ENCODE measurements around the gene TMEM132C. TPM values are rescaled to one million over a fixed set of nuclear protein-coding genes. Genes with fewer than 3 reads are reported as not detected.
"Not testable (repeated sequence)": the region's sequence is repeated elsewhere in the genome, so short reads cannot be mapped to it uniquely, and the experiment has no call there.

Gene TMEM132C
- total RNA-seq, 1 experiment from 2014 or later, result 0.14 TPM

GRCh38 chr12:128581321-128581761, 314.4 kb downstream of the TMEM132C start:
- DNase-seq, result no peak
- H3K36me3 ChIP-seq (replicated peaks; ENCODE audit: control insufficient read depth, insufficient read depth, low read length), result no peaks in the 10 kb centered on the region
- H3K27me3 ChIP-seq (ENCODE audit: control insufficient read depth, insufficient read depth, low read length), result no peaks in the 10 kb centered on the region
- no peak overlapping the region for H3K4me3 ChIP-seq (ENCODE audit: insufficient read depth, low read depth, low read length)

GRCh38 chr12:128583453-128583852, 316.5 kb downstream of the TMEM132C start:
- peak; percentile 87 for DNase-seq
- H3K4me3 ChIP-seq (ENCODE audit: insufficient read depth, low read depth, low read length), result no peak overlapping the region
- H3K27me3 ChIP-seq (ENCODE audit: control insufficient read depth, insufficient read depth, low read length), result no peaks in the 10 kb centered on the region
- H3K36me3 ChIP-seq (replicated peaks; ENCODE audit: control insufficient read depth, insufficient read depth, low read length), result no peaks in the 10 kb centered on the region

GRCh38 chr12:128586451-128587029, 319.6 kb downstream of the TMEM132C start:
- Histone ChIP-seq H3K36me3 (replicated peaks; ENCODE audit: control insufficient read depth, insufficient read depth, low read length) (no peaks in the 10 kb centered on the region), H3K4me3 (ENCODE audit: insufficient read depth, low read depth, low read length) (no peak overlapping the region), H3K27me3 (ENCODE audit: control insufficient read depth, insufficient read depth, low read length) (no peaks in the 10 kb centered on the region)
- no peak for DNase-seq

DNA sequence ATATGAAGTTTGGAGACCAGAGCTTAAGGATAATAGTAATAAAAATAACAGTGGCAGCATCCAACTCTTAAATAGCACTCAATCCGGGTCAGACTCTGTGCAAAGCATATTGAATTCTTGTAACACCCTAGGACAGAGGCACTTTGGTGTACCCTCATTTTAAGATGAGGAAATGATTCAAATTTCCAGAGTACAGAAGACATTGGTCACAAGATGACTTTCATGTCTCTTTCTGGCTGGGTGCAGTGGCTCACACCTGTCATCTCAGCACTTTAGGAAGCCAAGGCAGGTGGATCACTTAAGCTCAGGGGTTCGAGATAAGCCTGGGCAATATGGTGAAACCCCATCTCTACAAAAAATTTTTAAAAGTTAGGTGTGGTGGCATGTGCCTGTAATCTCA, 320.9 kb downstream of the TMEM132C start:
- H3K27me3 ChIP-seq (ENCODE audit: control insufficient read depth, insufficient read depth, low read length), result no peaks in the 10 kb centered on the region
- H3K4me3 ChIP-seq (ENCODE audit: insufficient read depth, low read depth, low read length), result no peak overlapping the region
- no peak for DNase-seq
- H3K36me3 ChIP-seq (replicated peaks; ENCODE audit: control insufficient read depth, insufficient read depth, low read length), result no peaks in the 10 kb centered on the region

- no peaks in the 10 kb centered on the region; the same call in 1 of the 2 replicates for H3K27me3 ChIP-seq (ENCODE audit: control insufficient read depth, insufficient read depth, low read length)
- no peaks in the 10 kb centered on the region for H3K36me3 ChIP-seq (replicated peaks; ENCODE audit: control insufficient read depth, insufficient read depth, low read length)
- no peak for DNase-seq
- H3K4me3 ChIP-seq (ENCODE audit: insufficient read depth, low read depth, low read length), result no peak overlapping the region
These were observed 325.3 kb downstream of the TMEM132C start for GRCh38 chr12:128592220-128592744.

- no peaks in the 10 kb centered on the region for H3K36me3 ChIP-seq (replicated peaks; ENCODE audit: control insufficient read depth, insufficient read depth, low read length)
- H3K4me3 ChIP-seq (ENCODE audit: insufficient read depth, low read depth, low read length), result no peak overlapping the region
- DNase-seq, result no peak
- no peaks in the 10 kb centered on the region; the same call in 1 of the 2 replicates for H3K27me3 ChIP-seq (ENCODE audit: control insufficient read depth, insufficient read depth, low read length)
These were observed 327.6 kb downstream of the TMEM132C start for GRCh38 chr12:128594521-128594920.

DNA sequence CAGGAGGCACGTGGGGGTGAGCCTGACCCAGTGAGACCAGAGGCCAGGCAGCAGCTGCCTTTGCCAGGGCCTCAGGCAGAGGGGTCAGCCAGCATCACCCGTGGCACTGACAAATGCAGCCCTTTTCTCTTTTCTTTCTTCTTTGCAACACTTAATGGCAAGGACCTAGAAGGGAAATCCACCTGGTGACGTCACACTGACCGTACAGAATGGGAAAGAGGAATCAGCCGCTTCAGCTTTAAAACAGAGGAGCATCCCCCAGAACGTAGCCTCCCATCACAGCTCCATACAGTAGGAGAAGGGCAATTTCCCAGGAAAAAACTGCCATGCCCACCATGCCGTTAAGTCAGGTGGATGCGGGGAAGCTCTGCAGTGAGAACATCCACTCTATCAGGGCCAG, 328.6 kb downstream of the TMEM132C start:
- H3K36me3 ChIP-seq (replicated peaks; ENCODE audit: control insufficient read depth, insufficient read depth, low read length), result no peaks in the 10 kb centered on the region
- H3K27me3 ChIP-seq (ENCODE audit: control insufficient read depth, insufficient read depth, low read length), result no peaks in the 10 kb centered on the region; the same call in 1 of the 2 replicates
- no peak for DNase-seq

GRCh38 chr12:128600886-128601285, 333.9 kb downstream of the TMEM132C start:
- H3K4me3 ChIP-seq (ENCODE audit: insufficient read depth, low read depth, low read length), result no peak overlapping the region
- no peak for DNase-seq
- H3K36me3 ChIP-seq (replicated peaks; ENCODE audit: control insufficient read depth, insufficient read depth, low read length), result no peaks in the 10 kb centered on the region
- H3K27me3 ChIP-seq (ENCODE audit: control insufficient read depth, insufficient read depth, low read length), result no peaks in the 10 kb centered on the region

More for the DNA sequence above, 328.6 kb downstream of the TMEM132C start:
- H3K4me3 ChIP-seq (ENCODE audit: insufficient read depth, low read depth, low read length), result no peak overlapping the region

DNA sequence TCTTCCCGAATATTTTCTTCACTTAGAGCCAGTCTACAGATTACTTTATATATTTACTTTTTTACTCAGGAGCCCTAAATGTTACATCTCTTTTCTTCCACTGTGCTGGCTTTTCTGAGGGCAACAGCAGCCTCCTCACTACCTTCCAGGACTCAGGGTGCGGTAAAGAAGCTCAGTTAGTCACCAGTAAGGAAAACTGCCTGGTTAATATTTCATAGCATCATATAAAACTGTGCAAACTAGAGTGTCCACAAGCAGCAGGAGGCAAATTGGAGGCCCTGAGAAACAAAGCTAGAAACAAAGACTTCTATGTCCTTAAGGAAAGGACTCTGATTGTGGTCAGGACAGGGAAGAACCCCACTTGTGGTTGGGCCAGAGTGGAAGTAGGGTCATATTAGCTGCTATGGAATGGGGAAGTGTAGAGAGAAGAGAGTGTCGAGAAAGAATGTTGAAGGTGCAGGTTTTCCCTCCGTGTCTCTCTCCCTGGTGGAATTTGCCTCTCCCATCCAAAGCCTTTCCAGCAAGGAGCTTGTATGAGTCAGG, 336.7 kb downstream of the TMEM132C start:
- no peaks in the 10 kb centered on the region for H3K36me3 ChIP-seq (replicated peaks; ENCODE audit: control insufficient read depth, insufficient read depth, low read length)
- H3K27me3 ChIP-seq (ENCODE audit: control insufficient read depth, insufficient read depth, low read length), result no peaks in the 10 kb centered on the region
- no peak overlapping the region for H3K4me3 ChIP-seq (ENCODE audit: insufficient read depth, low read depth, low read length)
- no peak for DNase-seq

- H3K36me3 ChIP-seq (replicated peaks; ENCODE audit: control insufficient read depth, insufficient read depth, low read length), result not testable (repeated sequence)
These were observed 337.2 kb downstream of the TMEM132C start for GRCh38 chr12:128604219-128604618.

GRCh38 chr12:128606051-128606450, 339.1 kb downstream of the TMEM132C start:
- Histone ChIP-seq H3K36me3 (replicated peaks; ENCODE audit: control insufficient read depth, insufficient read depth, low read length) (no peaks in the 10 kb centered on the region), H3K4me3 (ENCODE audit: insufficient read depth, low read depth, low read length) (no peak overlapping the region), H3K27me3 (ENCODE audit: control insufficient read depth, insufficient read depth, low read length) (no peaks in the 10 kb centered on the region)
- no peak for DNase-seq

More at GRCh38 chr12:128604219-128604618, 337.2 kb downstream of the TMEM132C start:
- not testable (repeated sequence) for H3K27me3 ChIP-seq (ENCODE audit: control insufficient read depth, insufficient read depth, low read length); H3K4me3 ChIP-seq (ENCODE audit: insufficient read depth, low read depth, low read length); DNase-seq

DNA sequence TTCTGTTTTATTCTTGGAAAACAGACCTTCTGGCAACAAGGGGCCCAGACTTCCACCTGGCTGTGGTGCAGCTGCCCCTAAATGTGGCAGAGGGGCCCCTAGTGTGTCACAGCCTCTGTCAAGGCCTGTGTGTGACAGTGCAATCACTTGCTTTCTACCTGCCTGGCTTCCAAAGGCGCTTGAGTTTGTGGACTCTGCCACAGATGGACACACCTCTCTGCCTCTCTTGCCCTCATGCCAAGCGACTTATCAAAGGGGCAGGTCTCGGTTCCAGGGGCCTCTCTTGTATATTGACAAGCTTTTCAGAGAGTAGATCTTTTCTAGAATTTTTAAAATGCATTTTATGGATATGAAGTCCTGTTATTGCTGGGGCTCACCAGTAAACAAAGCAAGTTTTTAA, 339.6 kb downstream of the TMEM132C start:
- Histone ChIP-seq H3K27me3 (ENCODE audit: control insufficient read depth, insufficient read depth, low read length) (no peaks in the 10 kb centered on the region), H3K4me3 (ENCODE audit: insufficient read depth, low read depth, low read length) (no peak overlapping the region), H3K36me3 (replicated peaks; ENCODE audit: control insufficient read depth, insufficient read depth, low read length) (no peaks in the 10 kb centered on the region)
- no peak for DNase-seq

GRCh38 chr12:128606970-128607369, 340.0 kb downstream of the TMEM132C start:
- H3K27me3 ChIP-seq (ENCODE audit: control insufficient read depth, insufficient read depth, low read length), result no peaks in the 10 kb centered on the region
- H3K36me3 ChIP-seq (replicated peaks; ENCODE audit: control insufficient read depth, insufficient read depth, low read length), result no peaks in the 10 kb centered on the region

GRCh38 chr12:128607641-128608040, 340.7 kb downstream of the TMEM132C start:
- no peaks in the 10 kb centered on the region for H3K27me3 ChIP-seq (ENCODE audit: control insufficient read depth, insufficient read depth, low read length)
- no peak overlapping the region for H3K4me3 ChIP-seq (ENCODE audit: insufficient read depth, low read depth, low read length)
- DNase-seq, result no peak

More at GRCh38 chr12:128606970-128607369, 340.0 kb downstream of the TMEM132C start:
- no peak for DNase-seq
- no peak overlapping the region for H3K4me3 ChIP-seq (ENCODE audit: insufficient read depth, low read depth, low read length)

GRCh38 chr12:128609861-128610260, 342.9 kb downstream of the TMEM132C start:
- Histone ChIP-seq H3K4me3 (ENCODE audit: insufficient read depth, low read depth, low read length) (no peak overlapping the region), H3K27me3 (ENCODE audit: control insufficient read depth, insufficient read depth, low read length) (no peaks in the 10 kb centered on the region), H3K36me3 (replicated peaks; ENCODE audit: control insufficient read depth, insufficient read depth, low read length) (no peaks in the 10 kb centered on the region)
- DNase-seq, result peak; percentile 71

More at GRCh38 chr12:128607641-128608040, 340.7 kb downstream of the TMEM132C start:
- H3K36me3 ChIP-seq (replicated peaks; ENCODE audit: control insufficient read depth, insufficient read depth, low read length), result no peaks in the 10 kb centered on the region
